ENCODE results near the gene ALKBH5. TPM values are rescaled to one million over a fixed set of nuclear protein-coding genes. Genes with fewer than 3 reads are reported as not detected.

The ALKBH5 gene
- total and polyA plus RNA-seq, 2 experiments from 2014 or later = 32.2 to 117 TPM

GRCh38 chr17:18179196-18179595 is 4.4 kb upstream of the ALKBH5 start:
- Histone ChIP-seq H2AFZ (peak overlapping the region; percentile 63), H3K9me2 (ENCODE audit: insufficient read depth) (no peaks in the 10 kb centered on the region), H3K4me2 (no peak overlapping the region), H4K20me1 (replicated peaks; ENCODE audit: insufficient read depth) (no peaks in the 10 kb centered on the region), H3K27me3 (ENCODE audit: insufficient read depth) (no peaks in the 10 kb centered on the region), H3K27ac (ENCODE audit: low read depth) (no peak overlapping the region), H3K79me2 (replicated peaks; ENCODE audit: insufficient read depth) (peaks cover under 1% of the 10 kb centered on the region; the same call in 1 of the 2 replicates), H3K4me1 (ENCODE audit: insufficient read depth) (no peaks in the 10 kb centered on the region; the same call in 1 of the 2 replicates), H3K36me3 (ENCODE audit: insufficient read depth) (no peaks in the 10 kb centered on the region), H3F3A (replicated peaks; ENCODE audit: low read depth) (peaks cover 12% of the 10 kb centered on the region), H3K4me3 (no peak overlapping the region)
- Mint-ChIP-seq H3K9me3 (no peaks in the 10 kb centered on the region), H3K36me3 (ENCODE audit: low read depth) (no peaks in the 10 kb centered on the region), H3K4me3 (no peak overlapping the region), H3K27ac (no peak overlapping the region), H3K4me1 (peaks cover 9% of the 10 kb centered on the region; the same call in 2 of the 3 replicates), H3K27me3 (ENCODE audit: insufficient read depth, low read depth, poor library complexity) (peaks cover 6% of the 10 kb centered on the region)
- DNase-seq (ENCODE audit: low spot score) (no peak), ATAC-seq (no peak)
- TF ChIP-seq EZH2 (IDR thresholded peaks at IDR 0.05; ENCODE audit: low read depth, unreplicated experiment) = no peak
- no peak for TF ChIP-seq STAT1 (IDR thresholded peaks at IDR 0.05; ENCODE audit: unreplicated experiment)
- no peak for TF ChIP-seq POLR2AphosphoS5 (IDR thresholded peaks at IDR 0.05; ENCODE audit: low read depth)
- TF ChIP-seq NANOG (IDR thresholded peaks at IDR 0.05; ENCODE audit: borderline replicate concordance) = no peak
- TF ChIP-seq ZNF114 (CRISPR knock-in tag; IDR thresholded peaks at IDR 0.05) = no peak
- TF ChIP-seq JUNB (IDR thresholded peaks at IDR 0.05; ENCODE audit: unreplicated experiment) = no peak
- no peak for TF ChIP-seq REST (IDR thresholded peaks at IDR 0.05; ENCODE audit: unreplicated experiment)
- TF ChIP-seq CTCF (conservative IDR thresholded peaks at IDR 0.05; ENCODE audit: low read depth in 2 of 2) = no peak
- TF ChIP-seq ETS1 (IDR thresholded peaks at IDR 0.05) = no peak
- TF ChIP-seq ZNF331 (CRISPR knock-in tag; IDR thresholded peaks at IDR 0.05; ENCODE audit: low read depth) = no peak
- no peak for TF ChIP-seq ZNF462 (CRISPR knock-in tag; IDR thresholded peaks at IDR 0.05)
- TF ChIP-seq CREB1 (CRISPR knock-in tag; IDR thresholded peaks at IDR 0.05; ENCODE audit: low read depth) = no peak
- TF ChIP-seq EZH2phosphoT487 (IDR thresholded peaks at IDR 0.05; ENCODE audit: unreplicated experiment) = no peak

Measured in GM23338 (cell line).